Raji (cell line): ENCODE data around the gene ARSJ.

ENCODE experiments used
- POLR2A ChIP-seq: IDR thresholded peaks from 2 replicates; pipeline ENCODE4 v1.6.1; 2011; ENCODE audit warnings: low read depth, low read length, control low read depth; ENCODE audit not compliant: insufficient read depth

Gene ARSJ

DNA sequence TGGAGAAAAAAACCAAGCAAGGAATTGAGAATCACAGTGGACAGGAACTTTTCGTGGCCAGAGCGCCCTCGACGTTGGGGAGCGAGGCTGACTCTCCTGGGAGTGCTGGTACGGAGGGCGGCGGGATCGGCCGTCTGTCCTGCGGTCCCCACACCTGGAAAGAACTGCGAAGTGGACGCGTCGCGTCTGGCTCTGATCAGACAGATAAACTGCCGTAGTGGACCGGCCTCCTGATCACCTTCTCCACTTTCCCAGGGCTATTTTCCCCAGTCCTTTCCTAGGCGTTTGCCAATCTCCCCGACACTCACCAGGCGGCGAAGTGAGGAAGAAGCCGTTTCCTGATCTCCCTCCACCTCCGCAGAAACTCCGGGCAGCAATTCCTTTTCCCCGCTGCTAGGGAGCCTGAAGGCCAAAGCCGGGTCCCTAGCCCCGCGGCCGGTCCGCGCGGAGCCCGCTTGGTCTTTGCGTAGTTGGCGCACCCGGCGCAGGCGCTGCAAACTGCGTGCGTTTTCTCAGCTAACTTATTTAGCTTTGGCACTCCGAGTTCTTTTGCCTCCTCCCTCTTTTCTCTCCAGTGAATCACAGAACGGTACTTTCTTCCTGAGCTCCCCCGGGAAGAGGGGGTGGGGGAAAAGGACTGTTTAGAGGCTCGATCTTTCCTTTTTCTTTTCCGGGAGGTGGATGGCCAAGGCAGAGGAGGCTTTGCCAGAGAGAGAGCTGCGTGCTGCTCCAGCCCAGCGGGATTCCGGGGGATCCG lies at the start of gene ARSJ:
ARSJ (minus strand) TSS at position 500 of the 757 bp plus-strand sequence. CDS start 813 bp downstream, outside the sequence.
- no peak for TF ChIP-seq POLR2A

DNA sequence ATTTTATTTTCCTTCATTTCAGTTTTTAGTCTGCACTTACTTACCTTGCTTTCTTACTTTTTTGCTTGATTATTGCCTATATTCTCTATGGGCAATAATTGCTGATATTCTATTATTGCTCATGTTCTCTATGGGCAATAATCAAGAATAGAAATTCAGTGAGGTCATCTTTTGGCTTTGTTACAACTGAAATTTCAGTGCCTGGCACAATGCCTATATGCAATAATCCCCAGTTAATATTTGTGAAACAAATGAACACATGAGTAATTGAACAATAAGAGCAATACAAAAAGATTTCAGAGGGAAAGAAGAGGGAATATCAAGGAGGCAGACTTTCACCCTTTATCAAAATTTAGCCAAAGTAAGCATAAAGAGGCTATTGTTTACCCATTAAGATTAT lies 48.6 kb upstream of the ARSJ start:
- TF ChIP-seq POLR2A: no peak

DNA sequence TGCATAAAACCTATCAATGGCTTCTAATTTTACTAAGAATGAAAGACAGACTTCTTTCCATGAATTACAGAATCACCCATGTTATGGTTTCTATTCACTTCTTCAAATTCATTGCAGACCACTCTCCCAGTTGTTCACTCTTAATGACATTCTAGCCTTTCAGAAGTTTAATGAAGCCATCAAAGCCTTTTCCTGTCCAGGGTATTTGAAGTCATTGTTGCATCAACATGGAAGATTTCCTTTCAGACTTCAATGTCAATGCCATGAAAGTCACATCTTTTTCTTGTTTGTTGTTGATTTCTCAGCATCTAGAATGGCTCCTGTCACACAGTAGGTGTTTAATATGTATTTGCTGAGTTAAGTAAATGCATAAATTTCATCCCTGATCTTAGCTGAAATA lies 48.1 kb upstream of the ARSJ start:
- TF ChIP-seq POLR2A: no peak

DNA sequence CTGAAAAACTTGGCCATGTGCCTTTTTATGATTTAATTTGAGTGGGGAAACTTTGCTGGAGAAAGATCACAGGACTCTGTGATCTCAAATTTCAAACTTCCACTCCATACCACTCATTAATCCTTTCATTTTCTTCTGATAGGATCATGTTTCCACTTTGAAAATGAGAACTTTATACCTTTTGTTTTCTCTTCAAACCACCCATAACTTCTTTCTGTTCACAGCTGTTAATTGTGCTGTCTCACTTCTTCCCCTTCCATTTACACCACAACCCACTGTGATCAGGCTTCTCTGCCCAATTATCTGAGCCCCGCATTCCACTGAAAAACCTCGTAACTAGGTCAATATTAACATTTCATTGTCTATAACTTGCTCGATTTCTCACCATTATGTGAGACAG lies 47.0 kb upstream of the ARSJ start:
- TF ChIP-seq POLR2A: no peak

- TF ChIP-seq POLR2A: no peak
These were observed 45.8 kb upstream of the ARSJ start for GRCh38 chr4:114025176-114025777.

- no peak for TF ChIP-seq POLR2A
These were observed 42.0 kb upstream of the ARSJ start for GRCh38 chr4:114021451-114021850.

- no peak for TF ChIP-seq POLR2A
These were observed 40.5 kb upstream of the ARSJ start for GRCh38 chr4:114019969-114020358.

- no peak for TF ChIP-seq POLR2A
These were observed 40.0 kb upstream of the ARSJ start for GRCh38 chr4:114019276-114019968.

DNA sequence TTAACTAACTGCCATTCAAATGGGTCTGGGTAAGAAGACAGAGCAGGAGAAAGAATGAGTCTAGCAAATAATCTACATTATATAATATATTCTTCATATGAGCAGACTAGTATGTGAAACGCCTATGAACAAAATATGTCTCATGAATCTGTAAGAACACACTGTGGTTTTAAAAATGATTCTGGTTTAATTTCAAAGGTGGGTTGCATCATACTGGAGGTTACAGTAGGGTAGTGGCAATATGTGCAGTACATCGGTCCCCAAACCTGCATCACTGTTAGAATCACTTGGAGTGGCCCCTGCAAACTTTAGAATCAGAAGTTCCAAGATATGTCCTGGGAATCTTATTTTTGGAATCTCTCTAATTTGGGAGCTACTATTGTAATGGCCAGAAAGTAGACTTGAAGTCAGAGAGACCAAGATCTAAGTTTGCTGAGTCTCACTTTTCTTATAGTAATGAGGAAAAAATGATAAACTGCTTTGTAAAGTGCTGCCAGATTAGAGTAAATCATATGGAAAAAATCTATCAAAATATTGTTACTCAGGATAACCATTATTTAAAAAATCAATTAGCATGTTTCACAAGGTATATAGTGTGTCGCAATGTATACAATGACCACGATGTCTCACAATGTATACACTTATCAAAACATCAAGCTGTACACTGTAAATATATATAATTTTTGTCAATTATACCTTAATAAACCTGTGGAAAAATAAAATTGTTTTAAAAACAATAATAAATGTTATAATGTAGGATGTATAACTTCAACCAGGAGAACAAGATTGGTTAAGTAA lies 37.9 kb upstream of the ARSJ start:
- TF ChIP-seq POLR2A: no peak

- TF ChIP-seq POLR2A: no peak
These were observed 36.0 kb upstream of the ARSJ start for GRCh38 chr4:114015444-114015899.

DNA sequence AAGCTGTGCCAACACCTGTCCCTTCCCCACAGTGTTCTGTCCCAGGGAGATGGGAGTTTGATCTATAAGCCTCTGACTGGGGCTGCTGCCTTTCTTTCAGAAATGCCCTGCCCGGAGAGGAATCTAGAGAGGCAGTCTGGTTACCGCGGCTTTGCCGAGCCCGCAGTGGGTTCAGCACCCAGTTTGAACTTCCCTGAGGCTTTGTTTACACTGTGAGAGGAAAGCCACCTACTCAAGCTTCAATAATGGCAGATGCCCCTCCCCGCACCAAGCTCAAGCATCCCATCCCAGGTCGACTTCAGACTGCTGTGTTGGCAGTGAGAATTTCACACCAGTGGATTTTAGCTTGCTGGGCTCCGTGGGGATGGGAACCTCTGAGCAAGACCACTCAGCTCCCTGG lies 33.3 kb upstream of the ARSJ start:
- no peak for TF ChIP-seq POLR2A

DNA sequence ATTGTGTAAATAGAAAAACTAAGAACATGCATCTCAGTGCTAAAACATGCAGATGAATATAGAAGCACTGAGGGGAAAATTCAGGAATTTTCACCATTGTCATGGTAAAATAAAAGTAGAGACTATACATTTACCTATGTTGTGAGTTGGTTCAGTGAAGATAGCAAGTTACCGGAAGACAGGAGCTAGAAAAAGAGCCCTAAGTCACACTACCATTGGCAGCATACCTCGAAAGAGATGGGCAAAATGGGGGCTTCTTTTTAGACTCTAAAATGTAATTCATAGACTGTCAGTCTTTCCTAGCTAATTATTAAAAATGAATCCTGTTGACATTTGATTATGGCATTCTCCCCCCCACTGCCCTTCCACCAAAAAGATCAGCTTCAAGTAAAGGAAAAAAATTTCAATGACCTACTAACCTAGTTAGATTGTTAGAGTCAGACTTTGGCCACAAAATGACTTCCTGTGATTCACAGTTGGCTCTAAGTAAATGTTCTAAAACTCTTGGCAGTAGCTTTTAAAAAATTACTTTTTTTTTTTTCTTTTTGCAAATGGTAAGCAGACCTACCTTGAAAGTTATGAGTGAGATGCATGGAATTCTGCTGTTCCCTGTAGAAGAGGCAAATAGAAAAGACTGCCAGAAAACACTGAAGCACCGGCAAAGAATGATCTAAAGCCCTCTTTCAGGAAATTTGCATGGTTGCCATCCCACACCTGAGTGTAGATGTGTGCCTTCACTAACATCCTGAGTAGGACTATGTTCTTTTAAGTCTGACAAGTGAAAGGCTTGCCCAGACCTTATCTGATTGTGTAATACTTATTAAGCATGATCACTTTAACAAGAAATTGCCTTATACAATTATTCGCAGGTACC lies 26.4 kb upstream of the ARSJ start:
- no peak for TF ChIP-seq POLR2A

DNA sequence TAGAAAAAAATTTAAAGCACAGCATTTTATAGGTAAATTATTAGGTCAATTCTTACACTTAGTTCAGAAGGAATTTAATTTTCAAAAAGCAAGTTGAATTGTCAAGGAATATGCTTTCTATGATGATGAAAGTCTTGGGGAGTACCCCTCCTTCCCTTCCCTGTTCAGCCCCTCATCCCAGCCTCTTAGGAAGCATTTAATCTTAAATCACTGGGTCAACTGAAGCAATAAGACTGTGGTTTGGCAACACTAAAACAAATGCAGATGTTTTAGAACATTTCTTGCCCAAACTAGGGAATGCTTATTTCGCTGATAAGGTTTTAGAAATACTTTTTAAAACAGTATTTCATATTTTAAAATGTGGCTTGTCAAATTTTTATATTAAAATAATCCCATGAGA lies 19.1 kb upstream of the ARSJ start:
- no peak for TF ChIP-seq POLR2A

DNA sequence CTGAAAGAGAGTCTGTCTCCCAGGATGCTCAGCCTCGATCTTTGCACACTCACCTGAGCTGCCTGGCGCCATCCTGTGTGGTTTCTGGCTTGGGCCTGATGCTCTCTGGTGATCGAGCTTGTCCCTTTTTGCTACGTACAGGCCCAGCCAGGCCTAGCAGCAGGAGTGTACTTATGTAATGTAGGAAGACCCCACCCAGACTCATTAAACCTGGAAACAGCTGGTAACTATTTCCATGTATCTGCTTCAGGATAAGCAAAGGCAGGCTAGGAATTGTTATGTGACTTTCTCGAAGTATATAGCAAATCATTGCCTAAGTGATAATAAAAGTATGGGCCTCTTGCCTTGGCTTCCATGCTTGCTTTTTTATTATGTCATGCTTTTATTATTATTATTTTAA lies 18.6 kb upstream of the ARSJ start:
- TF ChIP-seq POLR2A: no peak
